B cell (primary cell): ENCODE measurements around the gene NTRK3. TPM values are rescaled to one million over a fixed set of nuclear protein-coding genes. Genes with fewer than 3 reads are reported as not detected.

Source experiments
- ATAC-seq: fragments of 200-7000 bp; cut with Tn5 transposase; one replicate; pipeline ENCODE4 v1.10.0; 2021; ENCODE audit warnings: low read depth, mild to moderate bottlenecking, moderate number of reproducible peaks, moderate library complexity
- CTCF ChIA-PET: fragments of 350-600 bp; sonication (Branson Sonifier 250); formaldehyde crosslinking; loops from one replicate; lab custom pipeline; 2021; ENCODE audit warnings: antibody characterized with exemption, inconsistent platforms; lab: Charles Lee
- POLR2A ChIA-PET: fragments of 350-600 bp; sonication (Branson Sonifier 250); formaldehyde crosslinking; loops from one replicate; lab custom pipeline; 2021; ENCODE audit warnings: antibody characterized with exemption; lab: Charles Lee
- DNase-seq: peaks from one replicate; pipeline ENCODE4 v3.0.0; 2013
- H2AFZ ChIP-seq: 2 replicates; pipeline ENCODE4 v1.6.1; 2012; ENCODE audit warnings: mild to moderate bottlenecking, low read depth, low read length; ENCODE audit not compliant: insufficient read depth, poor library complexity, severe bottlenecking
- H3K27ac ChIP-seq, 2 donors: 1 replicate in 1 of 2; 2 replicates in 1 of 2; pipeline ENCODE4 v1.5.1; 2012 to 2013; ENCODE audit warnings: low read length in 2 of 2, mild to moderate bottlenecking in 2 of 2, moderate library complexity in 1 of 2
- H3K27me3 ChIP-seq, 4 experiments: fragments of 200-600 bp in 1 of 4; sonication (generic) in 1 of 4; replicated peaks in 1 of 4; 1 replicate in 2 of 4; 2 replicates in 2 of 4; pipeline versions ENCODE4 v1.6.1 to v1.7.0; 2013 to 2016; ENCODE audit warnings: low read length in 3 of 4, mild to moderate bottlenecking in 2 of 4, mixed read lengths in 1 of 4, moderate library complexity in 1 of 4; ENCODE audit not compliant: insufficient read depth in 4 of 4, control insufficient read depth in 3 of 4; ENCODE audit errors: control extremely low read depth in 1 of 4
- H3K36me3 ChIP-seq, 2 experiments: replicated peaks in 1 of 2; 1 replicate in 1 of 2; 2 replicates in 1 of 2; pipeline versions ENCODE4 v1.6.1 to v1.7.1; 2013; ENCODE audit warnings: low read length in 1 of 2; ENCODE audit not compliant: insufficient read depth in 2 of 2, control insufficient read depth in 1 of 2; ENCODE audit errors: control extremely low read depth in 1 of 2, extremely low read depth in 1 of 2
- H3K4me1 ChIP-seq, 2 donors: fragments of 200-600 bp in 1 of 2; sonication (generic) in 1 of 2; 1 replicate in 1 of 2; 2 replicates in 1 of 2; pipeline versions ENCODE4 v1.5.1 to v1.6.1; 2013 to 2017; ENCODE audit warnings: low read length in 2 of 2; ENCODE audit not compliant: control insufficient read depth in 2 of 2, insufficient read depth in 2 of 2
- H3K4me2 ChIP-seq: replicated peaks from 2 replicates; pipeline ENCODE3; 2012; ENCODE audit warnings: mild to moderate bottlenecking, low read depth, low read length; ENCODE audit not compliant: poor library complexity, severe bottlenecking
- H3K4me3 ChIP-seq, 5 experiments: fragments of 200-600 bp in 1 of 5; sonication (generic) in 1 of 5; 1 replicate in 3 of 5; 2 replicates in 2 of 5; pipeline versions ENCODE4 v1.5.1 to v1.7.0; 2011 to 2016; ENCODE audit warnings: low read length in 4 of 5, mild to moderate bottlenecking in 4 of 5, low read depth in 2 of 5, control low read depth in 1 of 5, moderate library complexity in 1 of 5; ENCODE audit not compliant: insufficient read depth in 1 of 5; ENCODE audit errors: control extremely low read depth in 1 of 5, extremely low read depth in 1 of 5
- H3K79me2 ChIP-seq: fragments of 200-600 bp; sonication (generic); one replicate; pipeline ENCODE4 v1.6.0; 2016; ENCODE audit warnings: low read length; ENCODE audit not compliant: control insufficient read depth, insufficient read depth
- H3K9ac ChIP-seq: fragments of 200-600 bp; sonication (generic); 2 replicates; pipeline ENCODE4 v1.6.1; 2017; ENCODE audit warnings: mild to moderate bottlenecking, low read length, moderate library complexity
- H3K9me3 ChIP-seq, 3 donors: one replicate each; pipeline versions ENCODE4 v1.6.1 to v1.7.1; 2013; ENCODE audit warnings: low read length in 2 of 3; ENCODE audit not compliant: control insufficient read depth in 2 of 3, insufficient read depth in 1 of 3; ENCODE audit errors: control extremely low read depth in 1 of 3
- H4K20me1 ChIP-seq: 2 replicates; pipeline ENCODE4 v1.6.0; 2012; ENCODE audit warnings: mild to moderate bottlenecking, low read length; ENCODE audit not compliant: insufficient read depth, control insufficient read depth, poor library complexity, severe bottlenecking
- H3K27ac Mint-ChIP-seq: one replicate; pipeline ENCODE4 v1.8.0; 2021; ENCODE audit warnings: mixed read lengths
- H3K27me3 Mint-ChIP-seq: one replicate; pipeline ENCODE4 v1.8.0; 2021; ENCODE audit warnings: mixed read lengths
- H3K4me1 Mint-ChIP-seq: one replicate; pipeline ENCODE4 v1.8.0; 2021; ENCODE audit warnings: mixed read lengths
- H3K4me3 Mint-ChIP-seq: one replicate; pipeline ENCODE4 v1.8.0; 2021; ENCODE audit warnings: mixed read lengths
- H3K9me3 Mint-ChIP-seq: one replicate; pipeline ENCODE4 v1.8.0; 2022; ENCODE audit warnings: mixed read lengths; ENCODE audit not compliant: insufficient read depth
- CTCF ChIP-seq: fragments of 200-600 bp; IDR thresholded peaks from one replicate; pipeline ENCODE4 v1.8.0; 2022; ENCODE audit warnings: antibody characterized with exemption, mild to moderate bottlenecking
- EZH2 ChIP-seq: IDR thresholded peaks from 2 replicates; pipeline ENCODE4 v1.6.1; 2012; ENCODE audit warnings: borderline replicate concordance, low read depth, mild to moderate bottlenecking, moderate library complexity, low read length; ENCODE audit not compliant: insufficient read depth, poor library complexity, severe bottlenecking
- WGBS: methylation state at CpG from one replicate; pipeline ENCODE4 v1.1.5; 2013; ENCODE audit warnings: missing lambda C conversion rate; ENCODE audit not compliant: insufficient coverage; 5-methylcytosine and 5-hydroxymethylcytosine counted together
- intact Hi-C: fragments of 100-400 bp; cut with micrococcal nuclease; formaldehyde crosslinking; loops from one replicate; pipeline ENCODE4 v1.10.0; 2022
- polyA plus RNA-seq: library from polyadenylated mRNA; depleted of rRNA; stranded (reverse); fragments of >200 nt; gene quantifications from 2 replicates; pipeline ENCODE4 v1.2.3, GENCODE V29; 2012
- total RNA-seq, 2 donors: library from RNA; stranded (reverse); fragments of 120-200 nt in 1 of 2; gene quantifications; 1 replicate in 1 of 2; 2 replicates in 1 of 2; pipeline versions ENCODE4 v1.2.3 to v1.2.4, GENCODE V29; 2013 to 2022

Gene NTRK3
- total and polyA plus RNA-seq, 2 donors (not counting 1 experiment from before 2014, with no cell fraction given): not detected

- no peaks in the 10 kb centered on the region for H3K4me1 Mint-ChIP-seq
- intact Hi-C loops: no loop called here
- TF ChIP-seq CTCF (no peak), EZH2 (no peak)
- peaks cover 0 to 7% (median 0%) of the 10 kb centered on the region in 3 donors for H3K9me3 ChIP-seq
- H3K36me3 ChIP-seq: no peaks in the 10 kb centered on the region
- no peak overlapping the region for H3K9ac ChIP-seq
- H3K27ac ChIP-seq: no peak overlapping the region
- 86% methylated on average over 2 of the region's 4 CpGs for WGBS
- no peaks in the 10 kb centered on the region for H3K9me3 Mint-ChIP-seq
- no peaks in the 10 kb centered on the region for H3K4me1 ChIP-seq
- H3K4me2 ChIP-seq: no peak overlapping the region
- H2AFZ ChIP-seq: no peak overlapping the region
- CTCF ChIA-PET: no interaction called here
- no peak for DNase-seq
- no peaks in the 10 kb centered on the region for H3K79me2 ChIP-seq
- no peaks in the 10 kb centered on the region for H4K20me1 ChIP-seq
- H3K4me3 ChIP-seq: no peak overlapping the region
- H3K27me3 ChIP-seq: no peaks in the 10 kb centered on the region
- H3K4me3 Mint-ChIP-seq: no peak overlapping the region
- no peak for ATAC-seq
- H3K27ac Mint-ChIP-seq: no peak overlapping the region
- POLR2A ChIA-PET: no interaction called here
- H3K27me3 Mint-ChIP-seq: peaks cover 14% of the 10 kb centered on the region
Measured at GRCh38 chr15:88204584-88204983, 52.0 kb downstream of the NTRK3 start.

GRCh38 chr15:88202231-88202630 lies 54.3 kb downstream of the NTRK3 start:
- no peak for DNase-seq
- ChIA-PET CTCF (no interaction called here), POLR2A (no interaction called here)
- Mint-ChIP-seq H3K9me3 (peaks cover 1% of the 10 kb centered on the region), H3K27me3 (peaks cover 8% of the 10 kb centered on the region), H3K27ac (no peak overlapping the region), H3K4me1 (no peaks in the 10 kb centered on the region), H3K4me3 (no peak overlapping the region)
- Histone ChIP-seq H2AFZ (no peak overlapping the region), H3K4me2 (no peak overlapping the region), H3K27ac (no peak overlapping the region), H4K20me1 (no peaks in the 10 kb centered on the region), H3K79me2 (no peaks in the 10 kb centered on the region), H3K9me3 (peaks cover 0 to 7% (median 0%) of the 10 kb centered on the region in 3 donors), H3K4me3 (no peak overlapping the region), H3K27me3 (peaks cover 0 to 6% (median 0%) of the 10 kb centered on the region in 4 experiments), H3K4me1 (no peaks in the 10 kb centered on the region), H3K9ac (no peak overlapping the region), H3K36me3 (no peaks in the 10 kb centered on the region)
- no peak for ATAC-seq
- intact Hi-C loops: no loop called here
- WGBS: 93% methylated on average over 3 of the region's 4 CpGs
- TF ChIP-seq EZH2: no peak
- no peak for TF ChIP-seq CTCF
